K562 (cell line): Measurements from ENCODE around the gene DRAXIN. TPM values are rescaled to one million over a fixed set of nuclear protein-coding genes. Genes with fewer than 3 reads are reported as not detected.
A peak's percentile ranks its signal among the peaks of the same experiment; 100 is the strongest.

Experiments
- ATAC-seq: fragments of 200-7000 bp; cut with Tn5 transposase; 3 replicates; pipeline ENCODE4 v1.9.1; 2020; ENCODE audit warnings: moderate library complexity
- BruUV-seq: library from RNA; stranded (reverse); fragments of 400-500 nt; replicated peaks from 2 replicates; lab custom pipeline; 2021; lab: Mats Ljungman, UMichigan
- CTCF ChIA-PET: fragments of 300-600 bp; formaldehyde crosslinking; extraction: SDS; loops from one replicate; lab custom pipeline; 2021; ENCODE audit warnings: low intra/inter-chr PET ratio; lab: Yijun Ruan, JAX
- POLR2A ChIA-PET: fragments of 300-600, 350-650 bp; sonication (Branson Sonifier 250); formaldehyde crosslinking; extraction: SDS; loops from one replicate; lab custom pipeline; 2021; ENCODE audit warnings: antibody characterized with exemption, inconsistent platforms; lab: Yijun Ruan, JAX
- DNase-seq, 4 experiments: peaks; one replicate each; pipeline versions ENCODE4 v3.0.0 to v3.0.0-alpha.2; 2011 to 2018; ENCODE audit warnings: low spot score in 3 of 4, mixed read lengths in 3 of 4; ENCODE audit errors: extremely low read depth in 1 of 4
- FAIRE-seq: peaks from 2 replicates; lab custom pipeline; 2011; peaks lifted over from hg19 to GRCh38; lab: Jason Lieb, UNC
- H2AFZ ChIP-seq: 2 replicates; pipeline ENCODE4 v1.6.0; 2011; ENCODE audit warnings: low read depth, low read length, control low read depth, inconsistent platforms
- H3K27ac ChIP-seq: fragments of 200-600 bp; 3 replicates; pipeline ENCODE4 v1.8.0; 2011; ENCODE audit warnings: low read depth, mild to moderate bottlenecking, control low read depth, inconsistent platforms, low read length, moderate library complexity, mixed read lengths; ENCODE audit errors: extremely low read depth
- H3K27me3 ChIP-seq, 2 experiments: fragments of 300-600 bp in 1 of 2; 2 replicates in 1 of 2; 3 replicates in 1 of 2; pipeline versions ENCODE4 v1.6.0 to v1.8.0; 2011; ENCODE audit warnings: inconsistent platforms in 2 of 2, low read length in 2 of 2, mild to moderate bottlenecking in 1 of 2, mixed read lengths in 1 of 2, moderate library complexity in 1 of 2; ENCODE audit not compliant: control insufficient read depth in 2 of 2, insufficient read depth in 2 of 2
- H3K36me3 ChIP-seq: fragments of 300-600 bp; 3 replicates; pipeline ENCODE4 v1.8.0; 2011; ENCODE audit warnings: mild to moderate bottlenecking, low read length, inconsistent platforms; ENCODE audit not compliant: control insufficient read depth, insufficient read depth
- H3K4me1 ChIP-seq, 2 experiments: fragments of 200-600 bp in 1 of 2; replicated peaks in 1 of 2; 2 replicates in 1 of 2; 3 replicates in 1 of 2; pipeline versions ENCODE4 v1.5.1 to v1.8.0; 2011; ENCODE audit warnings: inconsistent platforms in 2 of 2, low read length in 2 of 2, mild to moderate bottlenecking in 1 of 2, mixed read lengths in 1 of 2, moderate library complexity in 1 of 2; ENCODE audit not compliant: control insufficient read depth in 2 of 2, insufficient read depth in 2 of 2
- H3K4me2 ChIP-seq: 2 replicates; pipeline ENCODE4 v1.6.1; 2011; ENCODE audit warnings: low read length, control low read depth, inconsistent platforms, mixed read lengths; ENCODE audit not compliant: insufficient read depth
- H3K4me3 ChIP-seq: fragments of 200-600 bp; sonication (generic), shearing (Covaris generic); 2 replicates; pipeline ENCODE4 v1.5.1; 2016; ENCODE audit warnings: control low read depth, inconsistent platforms
- H3K79me2 ChIP-seq: fragments of 200-600 bp; 3 replicates; pipeline ENCODE4 v1.8.0; 2011; ENCODE audit warnings: low read length, inconsistent platforms; ENCODE audit not compliant: control insufficient read depth, insufficient read depth
- H3K9ac ChIP-seq, 2 experiments: 2 replicates each; pipeline versions ENCODE4 v1.6.0 to v1.6.1; 2011; ENCODE audit warnings: low read depth in 2 of 2, low read length in 2 of 2, control low read depth in 1 of 2, inconsistent platforms in 1 of 2, mild to moderate bottlenecking in 1 of 2, mixed read lengths in 1 of 2; ENCODE audit not compliant: insufficient read depth in 1 of 2
- H3K9me1 ChIP-seq: one replicate; pipeline ENCODE4 v1.6.0; 2011; ENCODE audit warnings: inconsistent platforms, mild to moderate bottlenecking, low read length, moderate library complexity; ENCODE audit not compliant: control insufficient read depth, insufficient read depth
- H3K9me3 ChIP-seq: replicated peaks from 2 replicates; pipeline ENCODE4 v1.5.1; 2011; ENCODE audit warnings: low read depth, low read length, inconsistent platforms; ENCODE audit not compliant: control insufficient read depth, insufficient read depth
- H4K20me1 ChIP-seq: replicated peaks from 2 replicates; pipeline ENCODE4 v1.6.1; 2011; ENCODE audit warnings: low read length, inconsistent platforms, mixed read lengths; ENCODE audit not compliant: control insufficient read depth, insufficient read depth
- ATF1 ChIP-seq, 2 experiments: fragments of 450-650 bp in 1 of 2; IDR thresholded peaks; 2 replicates each; pipeline ENCODE4 v1.6.1; 2016; ENCODE audit warnings: missing compliant biosample characterization in 1 of 2, missing genetic modification characterization in 1 of 2
- CCAR2 ChIP-seq: fragments of 200-400 bp; formaldehyde crosslinking; IDR thresholded peaks from 2 replicates; pipeline ENCODE4 v1.6.1; 2017; ENCODE audit warnings: mild to moderate bottlenecking, low read depth, low read length
- CREB1 ChIP-seq, 2 experiments: sonication (generic) in 1 of 2; formaldehyde crosslinking in 1 of 2; IDR thresholded peaks; 2 replicates each; pipeline versions ENCODE4 v1.6.1 to v1.8.0; 2012 to 2022; ENCODE audit warnings: inconsistent platforms in 1 of 2, mild to moderate bottlenecking in 1 of 2, missing genetic modification reagents in 1 of 2, moderate library complexity in 1 of 2
- CREBBP ChIP-seq: IDR thresholded peaks from one replicate; pipeline ENCODE4 v1.6.1; 2012; ENCODE audit warnings: low read depth, mild to moderate bottlenecking, control low read depth, inconsistent platforms, low read length
- CXXC5 ChIP-seq: fragments of 250-450 bp; sonication (Bioruptor Pico); IDR thresholded peaks from 2 replicates; pipeline ENCODE4 v1.8.0; 2022; ENCODE audit warnings: inconsistent platforms, mild to moderate bottlenecking, moderate library complexity
- EGR1 ChIP-seq: fragments of 450-650 bp; conservative IDR thresholded peaks from 2 replicates; pipeline ENCODE4 v1.6.1; 2017; ENCODE audit warnings: mild to moderate bottlenecking
- GABPB1 ChIP-seq: sonication (generic); formaldehyde crosslinking; IDR thresholded peaks from 2 replicates; pipeline ENCODE4 v1.8.0; 2022; ENCODE audit warnings: mild to moderate bottlenecking, missing genetic modification reagents
- MNT ChIP-seq, 2 experiments: fragments of 450-650 bp; conservative IDR thresholded peaks; 2 replicates each; pipeline ENCODE4 v1.6.1; 2017; ENCODE audit warnings: mild to moderate bottlenecking in 2 of 2, moderate library complexity in 2 of 2
- NRF1 ChIP-seq, 2 experiments: fragments of 450-650 bp; IDR thresholded peaks in 1 of 2; conservative IDR thresholded peaks in 1 of 2; 2 replicates each; pipeline ENCODE4 v1.6.1; 2014; ENCODE audit warnings: mild to moderate bottlenecking in 2 of 2
- RBBP5 ChIP-seq: fragments of 200-600 bp; sonication (generic); IDR thresholded peaks from 2 replicates; pipeline ENCODE4 v1.6.1; 2012; ENCODE audit warnings: borderline replicate concordance, mild to moderate bottlenecking, low read length, control low read depth, inconsistent platforms; ENCODE audit not compliant: insufficient read depth, poor library complexity, severe bottlenecking
- RBM39 ChIP-seq: fragments of 200-400 bp; formaldehyde crosslinking; optimal IDR thresholded peaks from 2 replicates; pipeline ENCODE3; 2018; ENCODE audit warnings: low read depth, low read length
- SMAD2 ChIP-seq: fragments of 150-350 bp; IDR thresholded peaks from 2 replicates; pipeline ENCODE4 v1.6.1; 2014; ENCODE audit warnings: low read depth, mild to moderate bottlenecking, low read length
- ZBTB7A ChIP-seq: IDR thresholded peaks from 2 replicates; pipeline ENCODE4 v1.6.1; 2011; ENCODE audit warnings: low read depth, mild to moderate bottlenecking, low read length, moderate library complexity, borderline replicate concordance; ENCODE audit not compliant: control insufficient read depth
- ZNF121 ChIP-seq: sonication (generic); formaldehyde crosslinking; conservative IDR thresholded peaks from 2 replicates; pipeline ENCODE4 v1.8.0; 2022; ENCODE audit warnings: missing genetic modification reagents
- WGBS: fragments of 100-300 bp; shearing (Covaris generic); methylation state at CpG from one replicate; pipeline ENCODE4 v1.1.6; 2016; ENCODE audit warnings: low coverage, mixed read lengths; ENCODE audit not compliant: insufficient coverage; ENCODE audit errors: missing lambda C conversion rate; 5-methylcytosine and 5-hydroxymethylcytosine counted together
- in situ Hi-C: fragments of 300-500 bp; cut with MboI; formaldehyde crosslinking; loops from 4 replicates; pipeline ENCODE4 v1.15.0; 2018; ENCODE audit warnings: inconsistent platforms, mixed read lengths
- intact Hi-C: fragments of 100-400 bp; cut with micrococcal nuclease; formaldehyde crosslinking; loops from 2 replicates; pipeline ENCODE4 v1.14.2; 2022
- polyA plus RNA-seq, 8 experiments: library from polyadenylated mRNA; depleted of rRNA in 4 of 8; stranded (reverse) in 5 of 8; unstranded in 3 of 8; fragments of >200 nt; fragmentation: Nextera tagmentation in 2 of 8; fragmentation: Illumina TruSeq in 1 of 8; extraction: Ambion mirVana in 2 of 8; extraction: Trizol in 1 of 8; gene quantifications; 2 replicates each; pipeline versions ENCODE4 v1.2.1 to v1.2.3, GENCODE V29; 2011 to 2014; ENCODE audit warnings: inconsistent platforms in 1 of 8, missing spikeins in 1 of 8
- total RNA-seq, 7 experiments: library from RNA; depleted of rRNA in 6 of 7; stranded (reverse); fragments of >200 nt in 6 of 7; fragmentation: Illumina TruSeq in 2 of 7; extraction: Trizol in 2 of 7; gene quantifications; 2 replicates each; pipeline versions ENCODE4 v1.2.1 to v1.2.3, GENCODE V29; 2011 to 2021; ENCODE audit warnings: low replicate concordance in 1 of 7
- TF ChIP-seq, protein P1 (sequence below): sonication (generic); formaldehyde crosslinking; IDR thresholded peaks from 2 replicates; pipeline ENCODE4 v1.8.0; 2022; ENCODE audit warnings: mild to moderate bottlenecking, missing genetic modification reagents
- TF ChIP-seq, protein P2 (sequence below): sonication (generic); formaldehyde crosslinking; IDR thresholded peaks from 2 replicates; pipeline ENCODE4 v1.5.0; 2020; ENCODE audit warnings: missing genetic modification reagents
- TF ChIP-seq, protein P3 (sequence below): sonication (generic); formaldehyde crosslinking; IDR thresholded peaks from 2 replicates; pipeline ENCODE4 v1.8.0; 2022; ENCODE audit warnings: missing genetic modification reagents, mild to moderate bottlenecking, moderate library complexity, borderline replicate concordance

The DRAXIN gene
- total and polyA plus RNA-seq, 9 of the 15 experiments (the other 6 are each of a cell fraction or from before 2014, with no cell fraction given): 0.01 to 0.04 (median 0.01) TPM; not detected in 6

DNA sequence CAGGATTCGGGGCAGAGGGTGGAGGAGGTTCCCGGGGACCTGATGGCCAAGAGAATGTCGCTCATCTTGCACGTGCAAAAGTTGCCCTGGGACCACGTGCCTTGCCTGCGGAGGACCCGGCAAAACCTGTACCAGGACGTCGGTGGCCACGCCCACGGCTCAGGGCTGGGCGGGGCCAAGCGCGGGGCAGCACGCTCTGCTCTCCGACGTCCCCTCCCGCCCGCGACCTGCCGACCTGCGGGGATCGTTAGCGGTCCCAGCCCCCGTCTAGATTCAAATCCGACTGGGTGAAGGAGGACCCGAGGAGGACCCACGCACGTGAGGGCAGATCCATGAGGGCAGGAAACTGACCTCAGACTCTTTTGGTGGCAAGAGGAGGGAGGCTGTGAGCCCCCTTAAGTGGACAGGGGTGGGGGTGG, 70.5 kb downstream of the DRAXIN start, which contains the start of gene C1orf167:
Gene C1orf167 (plus strand): TSS at position 206 of the 419 bp plus-strand sequence. CDS start 2,208 bp downstream, outside the sequence.
- intact Hi-C loops: no loop called here
- H4K20me1 ChIP-seq: no peaks in the 10 kb centered on the region
- BruUV-seq: no TSS peak
- 4% methylated on average over 29 of the region's 29 CpGs for WGBS
- peak within 1 kb of the TSS; percentile 82 for H3K4me2 ChIP-seq
- in situ Hi-C loops: no loop called here
- peak within 1 kb of the TSS; percentile 97 for H2AFZ ChIP-seq
- peak; percentile 94 for ATAC-seq
- H3K4me3 ChIP-seq: peak within 1 kb of the TSS; percentile 27; the same call in 1 of the 2 replicates
- ChIA-PET POLR2A (interaction anchor here (0.7 to 3.9 kb wide), 4 partner anchors 26 to 147 kb away, joined by 3 to 18 read pairs (median 4); no protein-coding TSS in a partner anchor), CTCF (no interaction called here)
- no peaks in the 10 kb centered on the region; the same call in 1 of the 2 replicates for H3K9me3 ChIP-seq
- H3K27ac ChIP-seq: no peak within 1 kb of the TSS; the same call in 2 of the 3 replicates
- H3K4me1 ChIP-seq: peaks cover 8 to 42% of the 10 kb centered on the region in 2 experiments; a peak in 3 of 5 replicates
- H3K27me3 ChIP-seq: no peaks in the 10 kb centered on the region
- no peaks in the 10 kb centered on the region for H3K9me1 ChIP-seq
- no peaks in the 10 kb centered on the region for H3K36me3 ChIP-seq
- DNase-seq: peak; percentile 80 to 92 (median 86)
- H3K79me2 ChIP-seq: no peaks in the 10 kb centered on the region
- FAIRE-seq: peak; percentile 49
- peak within 1 kb of the TSS; percentile 30 to 92; a peak in 3 of 4 replicates for H3K9ac ChIP-seq
- TF ChIP-seq RBBP5 (peak; percentile 24), CXXC5 (CRISPR knock-in tag) (peak; percentile 69), MNT (conservative IDR thresholded peaks at IDR 0.05) (peak in 1 of 2 experiments; percentile 74; a peak in 3 of 4 replicates), ZNF121 (CRISPR knock-in tag) (no peak), CREB1 (IDR thresholded peaks at IDR 0.05) (0 out of 2 replicates have a peak, but pooled peaks have one; percentile 42), CREB1 (CRISPR knock-in tag; IDR thresholded peaks at IDR 0.05) (no peak), GABPB1 (CRISPR knock-in tag) (0 out of 2 replicates have a peak, but pooled peaks have one; percentile 19), SMAD2 (no peak), RBM39 (no peak), ATF1 (CRISPR knock-in tag; IDR thresholded peaks at IDR 0.05) (no peak), ATF1 (tag; IDR thresholded peaks at IDR 0.05) (peak; percentile 32; the same call in 1 of the 2 replicates), ZBTB7A (peak; percentile 68; the same call in 1 of the 2 replicates), CCAR2 (no peak), EGR1 (peak; percentile 52; the same call in 1 of the 2 replicates), NRF1 (conservative IDR thresholded peaks at IDR 0.05 in 1 of 2, IDR thresholded peaks at IDR 0.05 in 1 of 2) (peak; percentile 30 to 48; a peak in 3 of 4 replicates), CREBBP (no peak)
- TF ChIP-seq, protein P1, sequence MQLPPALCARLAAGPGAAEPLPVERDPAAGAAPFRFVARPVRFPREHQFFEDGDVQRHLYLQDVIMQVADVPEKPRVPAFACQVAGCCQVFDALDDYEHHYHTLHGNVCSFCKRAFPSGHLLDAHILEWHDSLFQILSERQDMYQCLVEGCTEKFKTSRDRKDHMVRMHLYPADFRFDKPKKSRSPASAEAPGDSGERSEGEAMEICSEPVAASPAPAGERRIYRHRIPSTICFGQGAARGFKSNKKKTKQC (CRISPR knock-in tag): peak; percentile 38; the same call in 1 of the 2 replicates
- TF ChIP-seq, protein P2, sequence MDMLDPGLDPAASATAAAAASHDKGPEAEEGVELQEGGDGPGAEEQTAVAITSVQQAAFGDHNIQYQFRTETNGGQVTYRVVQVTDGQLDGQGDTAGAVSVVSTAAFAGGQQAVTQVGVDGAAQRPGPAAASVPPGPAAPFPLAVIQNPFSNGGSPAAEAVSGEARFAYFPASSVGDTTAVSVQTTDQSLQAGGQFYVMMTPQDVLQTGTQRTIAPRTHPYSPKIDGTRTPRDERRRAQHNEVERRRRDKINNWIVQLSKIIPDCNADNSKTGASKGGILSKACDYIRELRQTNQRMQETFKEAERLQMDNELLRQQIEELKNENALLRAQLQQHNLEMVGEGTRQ (CRISPR knock-in tag): peak; percentile 38; the same call in 1 of the 2 replicates
- TF ChIP-seq, protein P3, sequence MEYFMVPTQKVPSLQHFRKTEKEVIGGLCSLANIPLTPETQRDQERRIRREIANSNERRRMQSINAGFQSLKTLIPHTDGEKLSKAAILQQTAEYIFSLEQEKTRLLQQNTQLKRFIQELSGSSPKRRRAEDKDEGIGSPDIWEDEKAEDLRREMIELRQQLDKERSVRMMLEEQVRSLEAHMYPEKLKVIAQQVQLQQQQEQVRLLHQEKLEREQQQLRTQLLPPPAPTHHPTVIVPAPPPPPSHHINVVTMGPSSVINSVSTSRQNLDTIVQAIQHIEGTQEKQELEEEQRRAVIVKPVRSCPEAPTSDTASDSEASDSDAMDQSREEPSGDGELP (CRISPR knock-in tag): 0 out of 2 replicates have a peak, but pooled peaks have one; percentile 26
